Measurements from ENCODE around the gene CCNQ.

DNA sequence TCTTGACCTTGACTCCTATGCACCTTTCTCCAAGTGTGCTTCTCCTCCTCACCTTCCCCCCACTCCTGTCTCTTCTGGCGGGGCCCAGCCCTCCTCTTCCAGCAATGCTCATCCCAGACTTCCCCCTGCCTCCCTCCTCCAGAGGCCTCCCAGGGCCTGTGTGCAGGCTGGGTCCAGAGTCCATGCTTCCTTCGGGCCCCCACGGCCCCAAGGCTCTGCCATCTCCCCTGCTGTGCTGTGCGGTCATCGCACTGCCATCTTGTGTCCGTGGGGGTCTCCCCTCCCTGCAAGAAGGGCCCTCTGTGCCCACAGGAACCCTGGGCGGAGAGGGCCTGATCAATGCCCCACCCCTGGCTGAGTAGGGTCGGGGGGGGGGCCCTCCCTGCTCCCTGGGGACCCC, 54.2 kb downstream of the CCNQ start:
- TF ChIP-seq, protein P1, sequence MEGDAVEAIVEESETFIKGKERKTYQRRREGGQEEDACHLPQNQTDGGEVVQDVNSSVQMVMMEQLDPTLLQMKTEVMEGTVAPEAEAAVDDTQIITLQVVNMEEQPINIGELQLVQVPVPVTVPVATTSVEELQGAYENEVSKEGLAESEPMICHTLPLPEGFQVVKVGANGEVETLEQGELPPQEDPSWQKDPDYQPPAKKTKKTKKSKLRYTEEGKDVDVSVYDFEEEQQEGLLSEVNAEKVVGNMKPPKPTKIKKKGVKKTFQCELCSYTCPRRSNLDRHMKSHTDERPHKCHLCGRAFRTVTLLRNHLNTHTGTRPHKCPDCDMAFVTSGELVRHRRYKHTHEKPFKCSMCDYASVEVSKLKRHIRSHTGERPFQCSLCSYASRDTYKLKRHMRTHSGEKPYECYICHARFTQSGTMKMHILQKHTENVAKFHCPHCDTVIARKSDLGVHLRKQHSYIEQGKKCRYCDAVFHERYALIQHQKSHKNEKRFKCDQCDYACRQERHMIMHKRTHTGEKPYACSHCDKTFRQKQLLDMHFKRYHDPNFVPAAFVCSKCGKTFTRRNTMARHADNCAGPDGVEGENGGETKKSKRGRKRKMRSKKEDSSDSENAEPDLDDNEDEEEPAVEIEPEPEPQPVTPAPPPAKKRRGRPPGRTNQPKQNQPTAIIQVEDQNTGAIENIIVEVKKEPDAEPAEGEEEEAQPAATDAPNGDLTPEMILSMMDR (IDR thresholded peaks at IDR 0.05; ENCODE audit: control extremely low read depth in 1 of 3, insufficient read depth in 1 of 3, low read depth in 1 of 3, low read length in 3 of 3): no peak
- TF ChIP-seq ASH2L (IDR thresholded peaks at IDR 0.05; ENCODE audit: low read length) (no peak), SIX5 (IDR thresholded peaks at IDR 0.05; ENCODE audit: low read depth, low read length) (no peak), GABPA (IDR thresholded peaks at IDR 0.05; ENCODE audit: borderline replicate concordance, insufficient read depth, low read length) (no peak), TAF1 (IDR thresholded peaks at IDR 0.05; ENCODE audit: low read depth, low read length) (no peak), POLR2A (IDR thresholded peaks at IDR 0.05; ENCODE audit: control extremely low read depth in 1 of 2, low read depth in 2 of 2, low read length in 2 of 2) (no peak), BCL11A (IDR thresholded peaks at IDR 0.05; ENCODE audit: low read depth in 2 of 2, low read length in 2 of 2) (no peak), EZH2 (IDR thresholded peaks at IDR 0.05; ENCODE audit: low read depth, low read length, severe bottlenecking) (no peak), RFX5 (IDR thresholded peaks at IDR 0.05; ENCODE audit: borderline replicate concordance, low read depth, low read length) (no peak), TEAD4 (IDR thresholded peaks at IDR 0.05; ENCODE audit: low read depth, low read length) (no peak)
- TF ChIP-seq, protein P2, sequence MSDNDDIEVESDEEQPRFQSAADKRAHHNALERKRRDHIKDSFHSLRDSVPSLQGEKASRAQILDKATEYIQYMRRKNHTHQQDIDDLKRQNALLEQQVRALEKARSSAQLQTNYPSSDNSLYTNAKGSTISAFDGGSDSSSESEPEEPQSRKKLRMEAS (IDR thresholded peaks at IDR 0.05): no peak

Data from H1 (cell line).